HG03039 (cell line): ENCODE results near the gene ARHGAP24.

Experiments
- ATAC-seq: cut with Tn5 transposase; IDR thresholded peaks from one replicate; pipeline ENCODE4 v1.9.1; 2021; ENCODE audit warnings: mild to moderate bottlenecking, moderate library complexity; ENCODE audit not compliant: unreplicated experiment

The ARHGAP24 gene

DNA sequence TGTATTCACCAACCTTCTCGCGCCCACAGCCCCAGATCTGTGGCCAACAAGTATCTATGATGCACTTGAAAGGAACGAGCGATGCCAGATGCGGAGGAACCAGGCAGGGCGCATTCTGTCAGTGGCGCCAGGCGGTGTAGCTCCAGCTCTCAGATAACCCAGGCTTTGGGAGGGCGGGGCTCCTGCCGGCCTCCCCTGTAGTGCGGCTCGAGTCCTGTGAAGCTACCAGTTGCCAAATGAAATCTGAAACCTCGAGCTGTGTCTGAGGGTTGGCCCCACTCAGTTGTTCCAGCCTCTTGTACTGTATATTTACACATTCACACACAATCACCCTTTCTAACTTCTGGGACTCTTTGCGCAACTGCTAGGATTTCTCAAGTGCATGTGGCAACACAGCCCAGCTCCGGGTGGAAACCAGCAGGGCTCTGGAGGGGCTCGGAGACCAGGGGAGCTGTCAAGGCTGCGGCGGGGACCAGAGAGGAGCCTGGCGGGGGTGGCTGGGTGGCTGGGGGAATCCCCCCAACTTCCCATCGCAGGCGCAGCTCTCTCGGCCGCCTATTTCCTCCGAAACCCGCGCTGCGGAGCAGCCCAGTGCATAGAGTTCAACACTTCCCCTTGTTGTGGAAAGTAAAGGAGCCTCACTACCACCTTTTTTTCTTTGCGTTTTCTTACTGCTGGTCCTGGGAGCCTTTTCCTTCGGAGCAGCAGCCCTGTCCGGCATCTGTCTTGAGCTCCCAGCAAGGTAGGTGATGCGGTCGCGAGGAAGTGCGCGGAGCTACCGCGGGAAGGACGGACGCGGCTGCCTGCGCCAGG lies at the start of gene ARHGAP24:
Gene ARHGAP24 (plus strand): TSS at position 333 of the 813 bp plus-strand sequence.
- peak; percentile 84 for ATAC-seq

DNA sequence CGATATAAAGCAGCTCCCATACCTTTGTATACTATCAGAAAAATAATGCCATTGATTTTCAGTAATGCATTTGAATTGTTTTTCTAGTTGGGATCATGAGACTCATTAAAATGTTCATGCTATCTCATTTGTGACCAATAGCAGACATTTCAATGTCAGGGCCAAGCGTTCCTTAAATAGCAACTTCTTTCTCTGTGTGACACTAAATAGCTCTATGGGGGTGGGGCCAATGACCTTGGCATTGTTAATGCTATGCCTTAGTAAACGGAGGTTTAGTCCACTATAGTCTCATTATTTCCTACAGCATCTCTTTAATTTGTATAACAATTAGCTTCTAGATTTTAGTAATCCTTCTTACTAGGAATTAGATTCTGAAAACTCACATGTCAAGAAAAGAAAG lies 48.6 kb upstream of the ARHGAP24 start:
- ATAC-seq: no peak

DNA sequence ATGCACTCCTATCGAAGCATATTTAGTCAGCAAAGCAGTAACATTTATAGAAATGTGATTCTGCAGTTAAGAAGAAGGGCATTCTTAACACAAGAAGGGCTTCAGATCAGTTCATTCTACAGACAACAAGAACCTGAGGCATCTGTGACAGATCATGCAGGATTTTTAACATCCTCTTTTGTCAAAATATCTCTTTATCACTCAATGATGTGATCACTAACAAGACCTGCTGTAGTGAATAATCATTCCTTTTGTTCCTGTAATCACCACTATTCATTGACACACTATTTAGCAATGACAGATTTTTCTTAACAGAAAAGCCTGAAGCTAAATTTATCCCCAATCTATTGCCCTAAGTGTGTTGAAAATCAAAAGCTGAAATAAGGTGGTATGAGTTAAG lies 47.8 kb upstream of the ARHGAP24 start:
- ATAC-seq: no peak

DNA sequence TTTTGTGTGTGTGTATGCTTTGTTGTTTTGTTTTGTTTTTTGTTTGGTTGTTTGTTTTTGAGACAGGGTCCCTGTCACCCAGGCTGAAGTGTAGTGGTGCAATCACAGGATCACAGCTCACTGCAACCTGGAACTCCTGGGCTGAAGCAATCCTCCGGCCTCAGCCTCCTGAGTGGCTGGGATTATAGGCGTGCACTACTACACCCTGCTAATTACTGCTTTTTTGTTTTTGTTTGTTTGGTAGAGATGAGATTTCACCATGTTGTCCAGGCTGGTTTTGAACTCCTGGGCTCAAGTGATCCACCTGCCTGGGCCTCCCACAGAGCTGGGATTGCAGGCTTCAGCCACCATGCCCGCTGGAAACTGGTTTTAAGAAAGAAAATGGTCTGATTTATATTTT lies 44.7 kb upstream of the ARHGAP24 start:
- ATAC-seq: no peak

DNA sequence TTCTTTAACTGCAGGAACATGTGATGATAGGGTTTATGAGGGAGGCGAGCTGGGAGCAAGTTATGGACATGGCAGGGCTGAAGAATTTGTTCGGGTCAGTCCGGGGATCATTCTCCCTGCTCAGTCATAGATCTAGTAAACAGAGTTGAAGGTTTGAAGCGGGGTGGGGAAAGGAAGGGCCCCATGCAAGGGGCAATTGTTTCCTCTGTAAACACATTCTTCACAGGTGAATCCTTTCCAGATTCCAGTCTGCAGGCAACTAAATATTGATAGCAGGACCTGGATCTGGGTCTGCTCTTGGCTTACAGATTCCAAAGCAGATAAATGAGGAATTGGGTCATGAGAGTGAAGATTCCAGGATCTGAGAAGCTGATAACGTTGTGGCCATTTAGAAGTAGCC lies 44.3 kb upstream of the ARHGAP24 start:
- ATAC-seq: no peak

DNA sequence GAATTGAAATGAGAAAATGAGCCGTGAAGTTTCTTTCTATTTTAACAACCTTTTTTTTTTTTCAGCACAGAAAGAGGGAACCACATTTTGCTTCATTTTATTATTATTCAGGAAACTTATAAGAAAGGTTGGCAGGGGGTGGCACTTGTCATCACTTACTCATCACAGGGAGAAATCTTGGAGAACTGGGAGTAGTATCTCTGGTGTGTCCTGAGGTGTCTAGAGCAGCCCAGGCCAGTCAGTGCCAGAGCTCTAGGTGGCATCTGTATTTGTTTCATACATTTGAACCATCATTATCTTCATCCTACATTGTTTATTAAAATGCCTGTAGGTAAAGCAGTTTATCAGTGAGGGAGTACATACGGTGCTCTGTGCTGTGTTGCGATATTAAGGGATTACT lies 43.8 kb upstream of the ARHGAP24 start:
- no peak for ATAC-seq

DNA sequence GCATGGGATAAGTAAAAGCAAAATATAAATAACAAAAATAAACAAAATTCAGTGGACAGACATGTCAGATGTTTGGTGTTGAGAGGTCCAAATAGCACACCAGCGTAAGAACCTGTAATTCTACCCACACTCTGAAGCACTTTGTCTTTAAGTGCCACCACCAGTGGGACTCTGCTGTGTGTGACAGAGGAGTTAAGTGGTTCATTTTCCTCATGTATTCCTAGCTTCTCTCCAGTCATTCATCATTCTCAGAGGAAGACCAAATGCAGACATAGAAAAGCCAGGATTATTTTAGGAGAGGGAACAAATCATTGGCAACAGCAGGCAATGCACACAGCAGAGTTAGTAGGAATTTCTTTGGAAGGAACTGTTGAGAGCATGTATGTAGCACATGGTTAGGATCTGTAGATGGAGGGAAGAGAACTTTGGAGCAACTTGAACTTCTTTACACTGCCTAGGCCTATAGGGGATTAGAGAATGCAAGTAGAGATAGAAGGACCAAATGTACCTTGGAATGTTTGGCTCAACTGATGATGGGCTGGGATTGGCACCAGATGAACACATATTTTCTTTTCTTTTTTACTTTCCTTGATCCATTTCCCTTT lies 43.0 kb upstream of the ARHGAP24 start:
- ATAC-seq: no peak

DNA sequence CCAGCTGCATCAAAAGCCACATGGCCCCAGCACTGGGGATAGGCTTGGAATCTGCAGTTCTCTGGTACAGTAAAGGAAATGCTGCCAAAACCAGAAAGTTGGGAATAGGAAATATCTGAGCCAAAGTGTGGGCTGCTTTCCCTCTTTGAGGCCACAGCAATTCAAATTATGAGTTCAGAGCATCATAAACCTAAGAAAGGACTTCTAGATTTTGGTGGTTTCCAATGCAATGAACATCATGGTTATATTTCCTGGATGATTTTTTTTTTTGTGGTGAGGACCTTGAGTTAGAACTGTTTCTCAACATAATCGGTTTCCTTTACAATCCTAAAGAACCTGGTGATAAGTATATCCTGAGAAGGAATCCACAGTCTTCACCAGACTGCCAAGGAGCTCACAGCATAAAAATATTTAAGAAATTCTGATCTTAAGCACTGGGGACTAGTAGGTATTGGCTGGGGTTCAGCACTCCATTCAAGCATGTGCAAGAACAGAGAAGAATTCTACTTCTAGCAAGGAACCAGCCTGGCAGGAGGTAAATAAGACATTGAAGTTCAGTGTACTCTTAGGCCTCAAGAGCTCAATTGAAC lies 29.8 kb upstream of the ARHGAP24 start:
- no peak for ATAC-seq

DNA sequence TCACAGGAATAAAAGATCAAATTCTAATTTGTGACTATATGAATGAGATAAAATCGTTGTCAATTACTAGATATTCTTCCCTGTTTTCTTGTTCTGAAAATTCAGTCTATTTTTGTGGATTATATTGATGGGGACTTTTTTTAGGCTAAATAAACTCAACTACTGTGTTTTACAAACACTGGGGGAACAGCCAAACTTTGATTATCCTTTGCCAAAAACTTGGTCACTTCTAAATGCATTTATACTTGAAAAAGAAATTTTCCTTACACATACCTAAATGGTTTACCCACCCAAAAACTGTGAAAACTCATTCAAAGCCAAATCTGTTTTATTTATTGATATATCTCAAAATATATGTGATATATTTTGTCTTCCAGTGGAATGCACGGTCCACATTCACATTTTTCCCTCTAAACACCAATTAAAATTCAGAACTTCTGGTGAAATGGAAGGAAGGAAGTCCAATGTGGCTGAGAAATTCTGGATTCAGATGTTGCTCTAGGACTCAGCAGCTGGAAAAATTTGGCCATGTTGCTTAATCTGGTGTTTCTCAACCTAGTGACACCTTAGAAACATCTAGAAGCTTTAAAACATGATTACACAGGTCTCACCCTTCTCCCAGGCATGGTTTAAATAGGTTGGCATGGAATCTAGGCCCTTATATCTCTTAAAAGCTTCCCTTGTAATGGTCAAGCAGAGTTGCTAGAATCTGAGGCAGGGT lies 28.6 kb upstream of the ARHGAP24 start:
- no peak for ATAC-seq

DNA sequence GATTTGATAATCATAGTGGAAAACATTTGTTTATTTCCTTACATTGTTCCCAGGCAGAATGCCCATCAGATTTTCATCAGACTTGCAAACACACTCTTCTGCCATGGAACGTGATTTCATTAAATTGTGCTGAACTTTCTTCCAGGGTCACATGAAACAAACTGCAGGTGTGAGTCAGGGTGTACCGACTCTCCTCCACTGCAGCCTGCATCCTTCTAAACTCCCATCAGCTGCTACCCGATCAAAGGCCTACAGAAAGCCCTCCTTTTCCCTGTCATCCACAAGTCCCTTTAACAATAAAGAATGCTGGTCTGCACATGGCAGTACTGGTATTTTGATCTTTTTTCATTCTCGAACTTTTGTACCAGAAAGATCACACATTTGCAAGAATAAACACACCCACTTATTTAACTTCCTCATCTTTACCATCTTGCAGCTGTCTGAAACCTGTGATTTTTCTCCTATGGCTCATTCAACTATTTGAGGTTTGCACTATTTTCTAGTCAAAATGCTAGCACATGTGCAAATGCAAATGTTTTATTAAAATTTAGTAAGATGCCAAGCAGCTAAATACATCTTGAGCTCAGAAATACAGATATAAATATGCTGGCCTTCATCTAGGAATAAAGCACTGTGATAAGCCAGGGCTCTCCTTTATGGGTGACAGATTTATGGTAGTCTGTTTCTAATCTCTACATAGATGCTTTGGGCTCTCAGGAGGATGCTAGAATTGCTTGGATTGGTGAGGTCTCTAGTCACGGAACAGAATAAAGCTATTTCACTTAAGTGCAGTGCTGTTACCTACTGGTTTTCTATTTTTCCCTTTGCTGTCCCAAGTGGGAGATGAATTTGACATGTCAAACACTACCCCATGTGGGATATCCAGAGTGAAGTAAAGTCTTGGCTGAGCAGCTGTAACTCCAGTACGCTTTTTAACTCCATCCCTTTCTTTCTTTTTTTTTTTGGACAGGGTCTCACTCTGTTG lies 25.8 kb upstream of the ARHGAP24 start:
- no peak for ATAC-seq

DNA sequence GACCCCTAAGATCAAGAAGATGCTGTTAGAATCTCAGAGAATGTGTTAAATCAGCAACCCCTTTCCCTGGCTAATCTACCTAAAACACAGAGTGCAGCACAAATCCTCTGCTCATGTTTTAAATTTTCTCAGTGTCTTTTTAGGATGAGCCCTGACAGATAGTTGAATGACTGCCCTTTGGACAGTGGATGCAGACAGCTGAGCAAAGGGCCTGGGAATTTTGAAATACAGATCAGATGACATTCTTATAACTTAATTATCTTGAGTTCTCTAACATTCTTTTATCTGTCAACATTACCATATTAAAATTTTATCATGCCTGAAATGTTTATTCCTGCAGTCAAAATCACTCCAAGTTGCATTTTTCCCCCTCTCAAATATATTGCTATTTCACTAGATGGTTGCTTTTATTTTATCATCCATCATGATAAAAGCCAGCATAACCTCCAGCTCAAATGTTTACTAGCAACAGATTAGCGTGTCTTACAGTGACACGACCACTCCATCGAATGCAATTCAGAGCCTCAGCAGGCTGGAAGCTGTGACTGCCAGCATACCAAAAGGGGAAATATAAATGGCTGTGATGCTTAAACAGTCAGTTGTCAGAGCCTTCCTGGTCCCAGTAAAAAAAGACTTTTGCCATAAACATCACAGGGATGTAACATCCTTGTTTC lies 22.8 kb upstream of the ARHGAP24 start:
- ATAC-seq: no peak

DNA sequence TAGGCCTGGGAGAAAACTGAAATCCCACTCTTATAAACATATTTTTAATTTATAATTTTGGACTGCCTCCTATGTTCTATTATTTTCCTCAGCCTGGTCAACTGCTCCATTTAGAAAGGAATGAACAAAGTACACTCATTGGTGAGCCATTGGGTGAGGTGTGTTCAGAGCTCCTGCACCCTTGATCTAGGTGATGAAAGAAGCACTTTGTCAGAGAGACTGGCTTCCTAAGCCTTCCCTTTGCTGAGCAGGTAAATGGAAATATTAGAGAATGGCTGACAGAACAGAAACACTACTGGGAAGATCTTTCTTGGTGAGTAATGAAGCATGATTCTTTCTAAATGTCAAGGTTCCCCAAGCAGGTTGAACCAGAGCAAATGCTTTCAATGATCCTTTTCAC lies 19.0 kb upstream of the ARHGAP24 start:
- no peak for ATAC-seq

DNA sequence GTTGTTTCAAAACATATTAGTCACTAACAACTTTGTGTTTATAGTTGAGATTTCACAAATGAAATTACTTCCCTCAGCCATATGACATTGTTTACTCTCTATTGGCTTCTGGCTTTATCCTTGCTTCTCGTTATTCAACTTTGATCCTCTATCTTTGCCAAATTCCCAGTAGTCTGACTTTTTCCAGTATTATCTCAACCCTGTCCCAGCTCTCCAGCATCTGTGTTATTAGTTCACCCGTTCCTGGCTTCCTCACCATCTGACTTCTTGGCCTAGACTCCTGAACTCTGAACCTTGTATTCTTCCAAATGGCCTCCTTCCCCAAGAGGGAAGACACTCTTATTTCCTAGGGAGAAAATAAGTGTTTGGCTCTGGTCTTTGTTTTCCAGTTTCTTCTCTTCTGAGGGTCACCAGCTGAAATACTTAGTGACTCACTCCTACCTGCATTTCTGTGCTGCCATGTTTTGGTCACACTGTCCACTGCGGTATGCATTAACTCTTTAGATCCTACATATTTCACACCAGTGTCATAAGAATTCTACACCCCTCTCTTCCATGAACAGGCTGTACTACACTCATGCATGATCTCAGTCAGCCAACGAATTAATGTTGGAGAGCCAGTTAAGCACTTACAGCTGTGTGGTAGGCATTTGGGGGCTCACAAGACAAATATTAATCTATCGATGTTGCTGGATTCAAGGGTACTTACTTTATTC lies 17.0 kb upstream of the ARHGAP24 start:
- ATAC-seq: no peak

DNA sequence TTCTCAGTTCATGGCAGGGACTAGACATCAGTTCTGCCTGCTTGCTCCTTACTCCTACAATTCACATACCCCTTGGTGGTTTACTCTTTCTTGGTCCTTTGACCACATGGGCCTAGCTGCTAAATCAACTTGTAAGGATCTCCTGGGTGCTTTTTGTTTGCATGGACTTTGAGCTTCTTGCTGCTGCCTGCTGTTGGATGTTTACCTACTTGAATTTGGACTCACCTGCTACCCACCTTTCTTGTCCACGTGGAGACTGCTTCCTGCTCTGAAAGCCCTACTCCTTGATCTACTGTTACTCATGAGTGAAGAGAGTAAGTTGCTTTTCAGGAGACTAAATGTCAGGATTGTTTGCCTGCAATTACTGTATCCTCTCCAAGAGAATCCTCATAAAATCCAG lies 15.2 kb upstream of the ARHGAP24 start:
- ATAC-seq: no peak

DNA sequence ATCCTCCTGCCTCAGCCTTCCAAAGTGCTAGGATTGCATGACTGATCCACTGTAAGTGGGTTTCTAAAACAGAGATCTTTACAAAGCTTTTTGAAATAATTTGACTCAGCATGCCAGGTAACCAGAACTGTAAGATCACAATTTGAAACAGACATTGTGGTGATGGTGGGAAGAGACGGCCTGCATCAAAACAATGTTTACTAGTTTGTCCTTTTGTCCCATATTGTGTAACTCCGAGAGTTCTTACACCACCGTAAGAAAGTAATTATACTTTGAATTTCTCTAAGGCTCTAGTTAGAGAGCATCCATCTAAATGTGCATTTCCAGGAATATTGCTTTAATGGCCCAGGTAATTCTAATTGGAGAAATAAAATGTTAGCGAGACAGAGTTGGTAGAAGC lies 594 bp upstream of the ARHGAP24 start:
- no peak for ATAC-seq

DNA sequence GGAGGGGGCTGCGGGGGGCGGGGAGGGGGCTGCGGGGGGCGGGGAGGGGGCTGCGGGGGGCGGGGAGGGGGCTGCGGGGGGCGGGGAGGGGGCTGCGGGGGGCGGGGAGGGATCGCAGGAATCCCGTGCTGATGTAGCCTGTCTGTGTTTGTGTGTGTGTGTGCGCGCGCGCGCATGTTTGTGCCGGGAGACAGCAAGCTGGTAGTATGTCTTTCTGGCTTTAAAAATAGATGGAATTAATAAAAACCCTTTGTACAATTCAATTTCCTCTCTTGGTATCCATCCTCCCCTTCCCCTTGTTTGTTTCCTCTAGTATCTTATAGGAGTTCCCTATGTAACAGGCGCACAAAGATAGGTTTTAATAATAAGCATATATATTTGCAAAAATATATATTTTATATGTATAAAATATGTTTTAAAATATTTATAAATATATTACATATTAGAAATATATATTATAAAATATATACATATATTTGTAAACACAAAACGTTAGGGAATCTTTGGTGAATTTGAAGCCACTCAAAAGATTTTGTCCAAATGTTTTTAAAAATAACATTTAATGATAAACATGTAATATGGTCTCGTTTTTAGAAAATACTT lies 782 bp downstream of the ARHGAP24 start:
- ATAC-seq: no peak

DNA sequence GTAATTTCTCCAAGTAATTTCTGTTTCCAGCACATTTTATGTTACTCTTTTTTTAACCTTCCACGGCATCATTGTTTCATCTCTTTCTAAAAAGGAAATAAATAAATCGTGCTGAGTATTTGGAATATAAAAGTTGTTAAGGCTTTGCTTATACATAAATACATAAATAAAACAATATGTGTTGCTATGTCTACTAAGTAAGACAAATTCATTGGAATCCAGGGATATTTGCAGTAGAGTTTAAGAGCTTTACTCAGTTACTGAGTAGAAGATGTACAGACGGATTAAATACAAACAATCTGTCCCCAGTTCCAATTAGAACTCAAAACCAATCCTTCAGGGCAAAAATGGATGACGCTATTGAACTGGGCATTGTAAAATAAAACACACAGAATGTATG lies 1.4 kb downstream of the ARHGAP24 start:
- no peak for ATAC-seq

DNA sequence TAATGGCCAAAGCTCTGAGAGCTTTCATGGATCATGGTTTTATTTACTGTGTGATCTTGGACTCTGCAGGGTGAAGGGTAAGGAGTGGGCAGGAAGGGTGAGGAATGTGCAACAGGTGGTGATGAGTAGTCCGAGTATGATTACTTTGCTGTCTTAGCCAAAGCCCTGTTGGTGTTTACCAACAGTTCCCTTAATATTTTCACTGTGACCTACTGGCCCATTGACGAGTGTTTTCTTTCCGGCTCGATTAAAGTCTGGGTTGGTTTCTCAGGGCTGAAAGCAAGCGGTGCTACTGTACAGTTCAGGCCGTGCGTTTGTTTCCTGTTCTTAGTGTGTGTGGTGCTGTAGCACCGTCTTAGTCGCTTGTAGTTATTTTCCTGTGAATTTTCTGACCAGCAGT lies 2.6 kb downstream of the ARHGAP24 start:
- no peak for ATAC-seq

DNA sequence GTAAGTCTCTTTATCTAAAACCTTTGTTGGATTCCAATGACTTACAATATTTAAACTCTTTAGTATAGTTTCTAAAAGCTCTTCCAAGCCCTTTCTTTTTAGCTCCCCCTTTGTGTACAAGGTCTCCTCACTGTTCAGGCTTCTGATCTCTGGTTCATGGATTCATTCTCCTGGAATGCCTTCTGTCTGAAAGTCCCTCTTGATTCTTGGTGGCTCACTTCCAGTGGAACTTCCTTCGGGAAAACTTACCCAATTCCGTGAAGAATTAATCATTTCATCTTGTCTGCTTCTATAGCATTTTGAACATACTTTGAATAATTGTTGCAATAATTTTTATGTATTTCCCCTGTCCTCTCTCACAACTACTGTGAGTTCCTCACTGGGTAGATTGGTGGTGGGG lies 3.6 kb downstream of the ARHGAP24 start:
- no peak for ATAC-seq
